C4-2B (cell line): Measurements from ENCODE around the gene AK4.

ENCODE experiments used
- CTCF ChIP-seq: fragments of 450-650 bp; conservative IDR thresholded peaks from 2 replicates; pipeline ENCODE4 v1.5.1; 2017; ENCODE audit warnings: mild to moderate bottlenecking
- ZFX ChIP-seq: fragments of 450-650 bp; IDR thresholded peaks from 2 replicates; pipeline ENCODE4 v1.6.1; 2017

GRCh38 chr1:65141918-65142317, 6.1 kb upstream of the AK4 start:
- TF ChIP-seq CTCF (no peak), ZFX (no peak)
